GM19372 (cell line): Measurements from ENCODE around the gene TOX2.

Source experiments
- ATAC-seq: cut with Tn5 transposase; IDR thresholded peaks from one replicate; pipeline ENCODE4 v1.9.1; 2021; ENCODE audit warnings: mild to moderate bottlenecking, low read depth, moderate library complexity; ENCODE audit not compliant: unreplicated experiment

Gene TOX2

DNA sequence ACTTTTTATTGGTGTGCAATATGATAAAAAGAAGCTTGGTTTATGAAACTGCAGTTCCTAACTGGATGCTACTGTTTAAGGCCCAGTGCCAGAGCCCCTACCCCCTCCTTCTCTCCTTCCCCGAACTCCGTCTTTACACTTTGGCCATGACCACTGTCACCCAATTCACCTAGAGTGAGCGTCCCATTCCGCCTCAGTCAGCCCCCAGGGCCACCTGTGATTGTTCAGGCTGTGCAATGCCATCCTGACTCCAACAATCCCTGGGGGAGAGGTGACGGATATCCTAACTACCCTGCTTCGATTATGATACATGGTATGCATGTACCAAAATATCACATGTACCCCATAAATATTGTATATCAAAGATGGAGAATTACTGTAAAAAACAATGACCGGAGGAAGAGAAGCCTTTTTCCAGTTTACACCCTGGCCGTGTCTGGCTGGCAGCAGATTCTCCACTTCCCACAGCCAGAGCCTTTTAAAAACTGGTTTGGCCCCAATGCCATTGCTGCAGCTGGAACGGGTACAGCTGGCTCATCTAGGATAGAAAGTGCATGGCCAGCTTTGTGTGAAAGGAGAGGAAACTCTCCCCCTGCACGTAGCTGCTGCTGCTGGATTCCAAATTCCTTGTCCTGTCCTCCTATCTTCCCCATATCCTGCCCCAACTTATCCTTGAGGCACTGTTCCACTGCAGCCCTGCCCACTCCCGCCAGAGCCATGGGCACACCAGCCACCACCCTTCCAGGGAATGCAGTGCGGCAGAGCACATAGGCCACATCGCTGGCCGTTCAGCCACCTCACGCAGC, 172.6 kb downstream of the TOX2 start:
- ATAC-seq = no peak

DNA sequence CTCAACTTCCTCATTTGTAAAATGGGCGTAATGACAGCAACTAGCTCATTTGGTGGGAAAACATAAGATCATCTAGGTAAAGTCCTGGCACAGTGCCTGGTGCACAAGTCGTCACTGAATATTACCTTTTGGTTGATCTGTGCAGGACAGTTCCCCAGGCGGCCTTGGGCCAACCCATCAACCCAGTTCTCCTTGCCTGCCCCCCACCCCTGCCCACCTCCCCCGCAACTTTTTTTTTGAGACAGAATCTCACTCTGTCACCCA, 173.1 kb downstream of the TOX2 start:
- ATAC-seq = no peak

DNA sequence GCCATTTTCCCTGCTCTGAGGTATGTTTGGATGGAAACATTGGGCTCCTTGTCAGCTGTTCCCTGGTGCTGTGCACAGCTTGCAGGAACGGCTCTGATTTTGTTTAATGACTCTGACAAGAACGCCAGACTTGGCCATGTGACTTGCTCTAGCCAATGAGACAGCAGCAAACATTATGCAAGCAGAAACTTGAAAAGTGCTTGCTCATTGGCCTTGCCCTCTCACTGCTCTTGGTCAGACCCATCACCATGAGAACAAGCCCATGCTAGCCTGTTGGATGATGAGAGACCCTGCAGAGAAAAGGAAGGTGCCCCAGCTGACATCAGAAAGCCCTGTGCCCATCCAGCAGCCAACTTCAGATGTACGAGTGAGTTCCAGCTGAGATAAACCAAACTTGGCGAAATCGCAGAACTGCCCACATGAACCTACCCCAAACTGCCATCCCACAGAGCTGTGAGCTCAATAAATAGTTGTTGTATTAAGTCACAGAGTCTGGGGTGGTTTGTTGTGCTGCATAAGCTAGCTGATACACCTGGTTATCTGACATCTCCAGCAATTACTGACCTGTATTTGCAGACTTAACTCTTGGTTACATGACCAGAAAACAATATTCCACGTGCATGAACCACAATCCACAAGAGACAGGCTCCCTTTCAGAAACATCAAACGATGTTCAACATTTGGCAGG, 175.5 kb downstream of the TOX2 start:
- no peak for ATAC-seq

DNA sequence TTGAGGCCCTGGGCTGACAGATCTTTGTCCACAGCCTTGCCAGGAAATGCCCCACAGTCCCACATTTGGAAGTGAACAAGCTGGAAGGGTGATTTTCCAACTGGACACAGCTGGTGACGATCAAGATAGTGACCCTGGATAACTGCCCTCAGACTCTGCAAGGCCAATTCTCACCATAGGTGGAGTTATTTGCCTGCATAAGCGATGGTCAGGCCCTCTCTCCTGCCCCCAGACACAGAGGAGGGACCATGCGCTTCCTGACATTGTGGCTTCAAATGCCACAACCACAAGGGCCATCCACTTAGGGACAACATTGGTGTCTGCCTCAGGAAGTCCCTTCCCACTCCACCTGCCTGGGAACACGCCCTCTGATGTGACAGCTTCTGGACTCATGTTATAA, 176.4 kb downstream of the TOX2 start:
- no peak for ATAC-seq

DNA sequence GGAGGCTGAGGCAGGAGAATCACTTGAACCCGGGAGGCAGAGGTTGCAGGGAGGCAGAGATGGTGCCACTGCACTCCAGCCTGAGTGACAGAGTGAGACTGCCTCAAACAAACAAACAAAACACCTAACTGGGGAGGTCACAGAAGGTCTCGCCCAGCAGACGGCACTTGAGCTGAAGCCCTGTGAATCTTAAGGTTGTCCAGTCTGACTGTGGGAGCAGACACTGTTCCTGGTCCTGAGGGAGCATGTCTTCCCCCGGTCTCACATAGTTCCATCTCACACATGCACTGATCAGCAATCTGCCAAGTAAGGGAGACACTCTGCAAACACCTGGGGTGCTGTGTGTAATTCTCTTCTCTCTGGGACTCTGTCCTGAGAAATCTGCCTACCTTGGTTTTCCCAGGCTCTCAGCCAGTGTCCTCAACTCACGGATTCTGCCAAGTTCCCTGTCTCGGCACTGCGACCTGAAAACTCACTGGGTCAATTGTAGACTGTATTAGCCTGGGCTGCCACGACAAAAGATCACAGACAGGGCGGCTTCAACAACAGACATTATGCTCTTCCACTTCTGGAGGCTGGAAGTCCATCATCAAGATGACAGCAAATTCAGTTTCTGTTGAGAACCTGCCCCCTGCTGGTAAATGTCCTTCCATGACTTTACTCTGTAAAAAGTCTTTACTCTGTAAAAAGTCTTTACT, 178.0 kb downstream of the TOX2 start:
- ATAC-seq = no peak

DNA sequence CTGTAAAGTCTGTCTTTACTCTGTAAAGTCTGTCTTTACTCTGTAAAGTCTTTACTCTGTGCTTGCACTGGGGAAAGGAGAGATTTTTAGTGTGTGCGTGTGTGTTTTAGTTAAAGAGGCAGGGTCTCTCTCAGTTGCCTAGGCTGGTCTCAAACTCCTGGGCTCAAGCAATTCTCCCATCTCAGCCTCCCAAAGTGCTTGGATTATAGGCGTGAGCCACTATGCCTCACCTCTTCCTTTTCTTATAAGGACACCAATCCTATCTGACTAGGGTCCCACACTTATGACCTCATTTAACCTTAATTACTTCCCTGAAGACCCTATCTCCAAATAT, 178.6 kb downstream of the TOX2 start:
- ATAC-seq = no peak

DNA sequence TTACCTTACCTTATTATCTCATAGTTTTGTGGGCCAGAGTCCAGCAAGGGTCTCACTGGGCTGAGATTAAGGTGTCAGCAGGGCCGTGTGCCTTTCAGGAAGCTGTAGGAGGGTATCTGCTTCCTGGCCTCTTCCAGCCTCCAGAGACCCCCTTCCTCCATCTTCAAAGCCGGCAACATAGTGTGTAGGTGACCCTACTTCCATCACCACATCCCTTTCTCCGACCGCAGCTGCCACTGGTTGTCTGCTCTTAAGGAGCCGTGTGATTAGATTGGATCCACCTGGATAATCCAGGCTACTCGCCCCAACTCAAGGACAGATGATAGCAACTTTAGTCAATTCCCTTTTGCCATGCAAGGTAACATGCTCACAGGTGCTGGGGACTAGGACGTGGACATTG, 181.2 kb downstream of the TOX2 start:
- no peak for ATAC-seq

DNA sequence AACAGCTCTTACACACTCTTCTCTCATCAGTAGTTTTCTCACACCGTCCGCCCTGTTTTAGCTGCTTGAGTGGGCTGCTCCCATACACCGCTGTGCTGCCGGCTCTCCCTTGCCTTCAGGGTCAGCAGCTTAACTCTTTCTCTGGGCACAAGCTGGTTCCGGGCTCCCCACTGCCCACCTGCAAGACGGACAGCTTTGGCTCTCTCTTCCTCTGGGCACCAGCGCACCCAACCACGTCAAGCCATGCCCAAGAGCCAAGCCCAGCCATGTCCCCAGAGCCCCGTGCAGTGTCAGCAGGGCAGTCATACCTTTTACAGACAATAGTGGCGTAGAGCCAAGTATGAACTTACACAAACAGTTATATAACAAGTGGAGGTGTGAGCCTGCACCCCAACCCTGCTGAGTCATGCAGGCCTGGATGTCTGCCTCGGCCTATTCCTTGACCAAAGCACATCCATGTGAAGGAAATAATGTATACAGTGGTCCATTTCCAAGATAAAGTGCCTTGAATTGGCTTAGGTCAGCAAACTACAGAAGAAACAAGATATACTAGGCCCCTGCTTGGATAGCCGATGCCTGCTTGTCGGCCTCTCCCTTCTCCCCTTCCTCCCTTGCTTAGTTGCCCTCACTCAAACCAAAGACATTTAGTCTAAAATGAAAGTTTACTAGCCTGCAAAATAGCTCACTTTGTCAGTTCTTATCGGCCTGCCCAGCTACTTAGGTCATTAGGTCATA, 183.0 kb downstream of the TOX2 start:
- no peak for ATAC-seq

DNA sequence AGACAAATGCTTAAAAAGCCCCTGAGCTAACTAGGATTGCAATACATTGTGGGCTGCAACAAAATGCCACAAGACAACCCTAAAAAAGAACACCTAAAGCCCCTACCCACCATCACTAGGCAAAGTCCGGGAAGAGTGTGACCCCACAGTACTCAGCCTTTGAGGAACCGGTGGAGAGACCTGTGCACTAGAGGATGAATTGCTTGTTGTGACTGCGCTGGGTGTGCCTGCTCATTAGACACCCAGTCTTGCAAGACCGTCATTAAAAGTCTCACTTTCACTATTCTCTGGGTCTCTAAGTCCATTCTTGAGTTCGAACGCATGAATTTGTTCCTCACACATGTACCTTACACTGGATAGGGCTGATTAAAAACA, 183.6 kb downstream of the TOX2 start:
- ATAC-seq = no peak

DNA sequence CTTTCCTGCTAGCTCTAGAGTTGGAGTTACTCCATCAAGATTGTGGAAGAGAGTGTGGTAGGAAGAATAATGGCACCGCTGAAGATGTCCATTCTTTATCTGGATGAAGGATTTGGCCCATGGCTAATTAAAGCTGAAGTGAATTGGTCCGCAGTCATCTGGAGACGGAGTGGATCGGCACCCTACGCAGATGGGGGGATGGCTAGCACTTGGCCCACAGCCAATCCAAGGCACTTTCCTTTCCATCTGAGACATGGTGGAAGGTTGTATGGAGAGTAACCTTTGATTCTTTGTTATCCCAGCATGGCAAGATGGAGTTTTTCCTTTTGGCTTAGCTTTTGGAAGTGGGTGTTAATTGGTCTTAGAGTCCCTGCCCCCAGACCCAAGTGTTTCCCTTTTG, 184.0 kb downstream of the TOX2 start:
- ATAC-seq = no peak

DNA sequence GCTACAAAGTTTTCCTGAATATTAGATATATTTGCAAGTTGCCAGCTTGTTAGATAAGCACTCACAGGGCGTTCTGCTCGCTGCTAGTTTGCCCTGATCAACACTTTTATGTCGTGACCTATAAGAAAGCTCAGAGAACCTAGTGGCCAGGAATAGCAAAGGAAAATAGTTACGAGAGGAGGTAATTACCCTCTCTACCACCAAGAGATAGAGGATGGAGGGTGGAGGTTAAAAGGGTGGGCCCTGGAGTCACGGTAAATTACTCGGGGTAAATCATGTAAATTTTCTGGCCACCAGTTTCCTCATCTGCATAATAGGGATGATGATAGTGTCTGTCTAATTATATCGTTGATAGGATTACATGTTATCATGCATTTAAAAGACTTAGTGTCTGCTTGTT, 185.2 kb downstream of the TOX2 start:
- no peak for ATAC-seq

DNA sequence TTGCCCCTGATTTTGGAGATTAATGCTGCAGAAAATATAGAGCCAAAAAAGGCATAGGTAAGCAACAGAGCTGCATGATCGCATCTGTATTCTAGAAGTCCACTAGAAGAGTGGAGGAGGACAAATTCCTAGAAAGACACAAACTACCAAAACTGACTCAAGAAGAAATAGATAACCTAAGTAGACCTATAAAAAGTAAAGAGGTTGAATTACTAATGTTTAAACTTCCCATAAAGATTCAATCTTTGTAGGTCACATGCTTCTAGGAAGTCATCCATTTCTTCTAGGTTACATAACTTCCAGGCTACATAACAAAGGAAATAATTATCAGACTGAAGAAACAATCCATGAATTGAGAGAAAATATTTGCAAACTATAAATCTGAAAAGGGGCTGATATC, 187.9 kb downstream of the TOX2 start:
- ATAC-seq = no peak

DNA sequence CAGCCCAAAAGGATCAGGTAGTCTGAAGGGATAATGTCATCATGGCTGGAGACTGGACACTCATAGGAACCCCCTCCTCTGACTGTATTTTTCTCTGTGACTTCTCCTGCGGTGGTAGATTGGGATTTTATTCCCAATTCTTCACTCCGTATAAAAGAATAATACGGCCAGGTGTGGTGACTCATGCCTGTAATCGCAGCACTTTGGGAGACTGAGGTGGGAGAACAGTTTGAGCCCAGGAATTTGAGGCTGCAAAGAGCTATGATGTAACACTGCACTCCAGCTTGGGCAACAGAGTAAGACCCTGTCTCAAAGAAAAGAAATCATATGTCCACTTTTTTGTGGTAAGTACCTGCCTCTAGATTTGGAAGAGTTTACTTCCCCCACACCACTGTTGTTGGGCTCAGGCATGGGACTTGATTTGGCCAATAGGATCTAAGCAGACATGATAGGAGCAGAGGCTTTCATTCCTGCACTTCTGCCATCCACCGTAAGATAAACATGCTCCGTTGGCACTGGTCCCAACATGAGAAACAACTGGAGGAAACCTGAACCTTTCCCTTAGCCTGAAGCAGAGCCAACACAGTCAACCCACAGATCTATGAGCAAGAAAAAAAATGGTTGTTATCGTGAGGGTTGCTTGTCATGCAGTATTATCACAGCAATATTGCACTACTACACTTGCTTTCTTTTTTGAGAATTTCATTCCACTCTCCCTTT, 190.3 kb downstream of the TOX2 start:
- no peak for ATAC-seq

DNA sequence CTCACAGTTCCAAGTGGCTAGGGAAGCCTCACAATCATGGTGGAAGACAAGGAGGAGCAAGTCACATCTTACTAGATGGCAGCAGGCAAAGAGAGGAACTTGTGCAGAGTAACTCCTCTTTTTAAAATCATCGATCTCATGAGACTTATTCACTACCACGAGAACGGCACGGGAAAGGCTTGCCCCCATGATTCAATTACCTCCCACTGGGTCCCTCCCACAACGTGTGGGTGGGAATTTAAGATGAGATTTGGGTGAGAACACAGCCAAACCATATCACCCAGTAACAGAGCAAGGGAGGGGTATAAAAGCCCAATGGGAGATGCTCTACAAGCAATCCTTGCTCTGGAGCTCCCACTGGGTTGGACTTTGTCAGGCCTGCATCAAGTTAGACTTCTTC, 192.0 kb downstream of the TOX2 start:
- no peak for ATAC-seq

DNA sequence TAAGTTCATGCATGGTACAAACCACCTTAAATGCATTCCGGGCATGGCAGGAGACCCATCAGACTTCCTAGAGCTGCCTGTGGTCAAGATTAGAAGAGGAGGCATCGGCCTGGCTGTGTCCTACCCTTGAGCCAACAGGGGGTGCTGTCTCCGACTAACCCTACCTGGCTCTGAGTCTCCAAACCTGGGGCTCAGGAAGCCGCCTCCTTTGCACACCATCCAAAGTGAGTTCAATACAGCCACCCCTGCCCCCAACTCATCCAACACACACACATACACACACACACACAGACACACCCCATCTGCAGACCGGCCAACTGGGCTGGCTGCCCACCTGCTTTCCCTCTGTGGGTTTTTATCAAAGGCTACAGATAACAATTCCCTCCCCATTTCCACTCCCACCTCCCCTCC, 195.3 kb downstream of the TOX2 start:
- no peak for ATAC-seq

DNA sequence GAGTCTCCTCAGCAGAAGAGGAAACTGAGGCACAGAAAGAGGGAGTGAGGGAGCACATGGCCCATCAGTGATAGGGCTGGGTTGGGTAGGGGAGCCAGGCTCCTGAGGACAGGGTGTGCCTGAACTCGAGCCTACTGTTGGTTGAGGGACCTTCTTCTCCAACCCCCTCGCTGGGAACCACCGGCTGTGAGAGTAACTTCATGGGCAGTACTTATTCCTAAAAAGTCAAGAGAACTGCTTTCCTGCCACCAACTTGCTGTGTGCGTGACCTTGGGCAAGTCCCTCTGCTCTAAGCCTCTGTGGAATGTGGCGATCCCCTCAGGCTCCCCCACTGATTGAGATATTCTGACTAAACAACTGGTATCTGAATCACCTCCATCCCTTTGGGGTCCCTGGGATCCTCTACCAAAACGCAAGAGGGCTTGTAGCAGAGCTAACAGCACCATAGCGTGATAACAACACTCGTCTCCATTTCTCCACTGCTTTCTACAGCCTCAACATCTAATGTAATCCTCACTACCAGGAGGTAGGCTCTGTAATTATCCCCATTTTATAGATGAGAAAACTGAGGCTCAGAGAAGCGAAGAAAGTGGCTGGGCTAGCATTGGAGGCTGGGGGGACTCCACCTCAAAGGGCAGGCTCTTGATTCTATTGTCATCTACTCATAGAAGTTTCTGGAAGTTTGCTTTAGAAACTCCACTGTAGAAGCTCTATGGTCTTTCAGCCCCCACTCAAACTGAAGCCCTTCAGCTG, 196.3 kb downstream of the TOX2 start:
- no peak for ATAC-seq

DNA sequence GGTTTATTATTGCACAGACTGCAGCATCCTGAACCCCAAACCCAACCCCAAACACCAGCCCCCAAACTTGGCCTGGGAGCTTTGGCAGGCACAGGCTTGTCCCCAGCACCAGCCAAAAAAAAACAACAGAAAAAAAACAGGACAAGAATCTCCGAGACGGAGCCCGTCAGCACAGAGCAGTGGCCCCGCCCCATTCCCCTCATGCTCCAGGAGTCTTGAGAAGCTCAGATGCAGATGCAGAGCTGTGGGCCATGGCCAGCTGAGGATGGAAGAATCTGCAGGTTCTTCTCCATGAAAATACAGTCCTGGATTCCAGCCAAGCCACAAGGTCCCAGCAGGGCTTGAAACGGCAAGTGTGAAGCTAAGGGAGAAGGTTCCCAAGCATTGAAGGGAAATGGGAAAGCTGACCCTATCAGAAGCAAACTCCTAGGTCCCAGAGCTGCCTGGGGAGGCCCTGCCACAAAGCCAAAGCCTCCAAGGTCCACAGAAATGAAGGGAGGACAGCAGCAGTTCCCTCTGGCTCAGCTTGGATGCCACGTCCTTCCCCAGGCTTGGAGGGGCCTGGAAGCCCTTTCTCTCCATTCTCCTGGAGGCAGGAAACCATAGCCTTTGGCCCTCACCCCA, 197.2 kb downstream of the TOX2 start:
- ATAC-seq = no peak

DNA sequence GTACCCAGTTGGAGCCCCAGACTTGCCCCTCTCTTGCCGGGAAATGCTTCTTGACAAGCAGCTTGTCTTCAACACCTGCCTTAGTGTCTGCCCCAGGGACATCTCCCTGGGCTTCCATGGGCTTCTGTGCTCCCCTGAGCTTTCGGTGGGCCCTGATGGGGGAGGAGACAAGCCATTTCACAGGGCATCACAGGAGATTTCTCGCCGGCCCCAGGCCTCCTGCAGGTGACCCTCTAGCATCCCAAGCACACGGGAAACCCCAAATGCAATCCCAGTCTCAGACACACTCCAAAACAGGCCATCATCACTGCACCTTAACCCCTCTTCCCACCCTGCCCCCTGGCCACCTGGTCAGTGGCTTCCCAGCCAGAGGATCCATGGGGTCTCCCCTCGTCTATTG, 197.8 kb downstream of the TOX2 start:
- ATAC-seq = no peak

DNA sequence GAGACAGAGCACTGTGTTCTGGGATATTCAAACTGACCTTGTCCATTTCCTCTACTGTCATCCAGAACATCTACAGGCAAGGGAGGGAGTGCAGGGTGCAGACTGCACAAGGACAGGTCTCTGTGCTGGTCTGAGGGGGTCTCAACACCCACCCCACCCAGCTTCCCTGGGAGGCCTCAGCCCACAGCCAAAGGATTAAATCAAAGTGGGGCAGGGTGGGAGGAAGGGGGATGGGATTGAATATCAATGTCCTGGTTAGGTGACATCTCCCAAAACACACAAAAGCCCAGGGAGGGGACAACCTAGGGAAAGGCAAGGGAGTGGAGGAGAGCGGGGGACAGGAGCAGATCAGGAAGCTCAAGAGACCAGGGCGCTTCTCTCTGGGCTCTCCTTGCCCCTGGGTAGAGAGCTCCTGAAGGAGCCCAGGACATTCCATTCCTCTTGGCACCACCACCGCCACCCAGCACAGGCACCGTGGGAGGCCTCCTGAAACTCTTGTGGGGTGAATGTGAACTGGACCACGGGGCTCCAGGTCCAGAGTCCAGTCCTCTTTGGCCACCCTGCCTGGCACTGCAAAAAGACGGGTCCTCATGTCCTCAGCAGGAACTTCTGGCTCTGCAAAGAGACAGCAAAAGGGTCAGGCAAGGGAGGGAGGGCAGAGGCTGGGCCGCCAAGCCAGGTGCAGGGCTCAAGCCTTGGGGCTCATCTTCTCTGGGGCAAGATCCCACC, 198.4 kb downstream of the TOX2 start:
- ATAC-seq = no peak
